ENCODE measurements around the gene ADAM8.

DNA sequence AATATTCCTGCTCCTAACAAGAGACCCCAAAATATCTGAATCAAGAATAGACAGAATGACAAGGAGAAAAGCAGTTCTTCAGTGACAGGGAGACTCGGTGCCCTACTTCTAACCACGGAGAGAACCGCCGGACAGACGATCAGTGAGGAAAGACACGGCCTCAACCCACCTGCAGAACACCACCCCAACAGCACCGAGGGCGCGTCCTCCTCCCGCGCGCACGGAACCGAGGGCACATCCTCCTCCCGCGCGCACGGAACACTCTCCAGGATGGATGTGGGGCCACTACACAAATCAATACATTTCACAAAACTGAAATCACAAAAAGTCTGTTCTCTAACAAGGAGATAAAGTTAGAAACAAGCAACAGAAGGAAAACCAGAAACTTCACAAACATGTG, 9.7 kb upstream of the ADAM8 start:
- TF ChIP-seq, protein P1, sequence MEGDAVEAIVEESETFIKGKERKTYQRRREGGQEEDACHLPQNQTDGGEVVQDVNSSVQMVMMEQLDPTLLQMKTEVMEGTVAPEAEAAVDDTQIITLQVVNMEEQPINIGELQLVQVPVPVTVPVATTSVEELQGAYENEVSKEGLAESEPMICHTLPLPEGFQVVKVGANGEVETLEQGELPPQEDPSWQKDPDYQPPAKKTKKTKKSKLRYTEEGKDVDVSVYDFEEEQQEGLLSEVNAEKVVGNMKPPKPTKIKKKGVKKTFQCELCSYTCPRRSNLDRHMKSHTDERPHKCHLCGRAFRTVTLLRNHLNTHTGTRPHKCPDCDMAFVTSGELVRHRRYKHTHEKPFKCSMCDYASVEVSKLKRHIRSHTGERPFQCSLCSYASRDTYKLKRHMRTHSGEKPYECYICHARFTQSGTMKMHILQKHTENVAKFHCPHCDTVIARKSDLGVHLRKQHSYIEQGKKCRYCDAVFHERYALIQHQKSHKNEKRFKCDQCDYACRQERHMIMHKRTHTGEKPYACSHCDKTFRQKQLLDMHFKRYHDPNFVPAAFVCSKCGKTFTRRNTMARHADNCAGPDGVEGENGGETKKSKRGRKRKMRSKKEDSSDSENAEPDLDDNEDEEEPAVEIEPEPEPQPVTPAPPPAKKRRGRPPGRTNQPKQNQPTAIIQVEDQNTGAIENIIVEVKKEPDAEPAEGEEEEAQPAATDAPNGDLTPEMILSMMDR (optimal IDR thresholded peaks at IDR 0.05 in 1 of 3, IDR thresholded peaks at IDR 0.05 in 1 of 3, conservative IDR thresholded peaks at IDR 0.05 in 1 of 3; ENCODE audit: extremely low read depth in 1 of 3, insufficient read depth in 2 of 3, low read length in 3 of 3), result no peak
- no peak for TF ChIP-seq EZH2 (IDR thresholded peaks at IDR 0.05; ENCODE audit: low read length)

Data from keratinocyte (primary cell).